Stimulated activated CD8-positive, alpha-beta memory T cell treated with anti-CD3 and anti-CD28 coated beads, Interleukin-12 subunit alpha, Interleukin-12 subunit beta, amount 100 ng/mL, for 24 hours (primary cell): ENCODE results near the gene SLC1A7.
"Not testable (repeated sequence)": the region's sequence is repeated elsewhere in the genome, so short reads cannot be mapped to it uniquely, and the experiment has no call there.

Source experiments
- DNase-seq: peaks from one replicate; pipeline ENCODE4 v3.0.0-alpha.2; 2020; ENCODE audit errors: extremely low read depth

Gene SLC1A7

GRCh38 chr1:53142226-53142853, at the start of gene SLC1A7:
Gene SLC1A7 (minus strand): TSS chr1:53142638. CDS start chr1:53142449, 189 bp downstream.
- no peak for DNase-seq

DNA sequence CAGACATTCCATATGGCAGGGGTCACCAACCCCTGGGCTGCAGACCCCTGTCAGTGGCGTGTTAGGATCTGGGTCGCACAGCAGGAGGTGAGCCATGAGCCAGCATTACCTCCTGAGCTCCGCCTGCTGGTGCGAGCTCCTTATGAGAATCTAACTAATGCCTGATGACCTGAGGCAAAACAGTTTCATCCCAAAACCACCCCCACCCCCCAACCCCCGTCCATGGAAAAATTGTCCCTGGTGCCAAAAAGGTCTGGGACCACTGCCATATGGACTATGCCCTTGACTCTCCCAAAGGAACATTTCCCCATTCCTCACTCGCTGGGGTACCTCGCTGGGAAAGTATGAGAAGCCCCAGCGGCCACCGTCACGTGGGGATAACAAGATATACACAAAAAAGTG, 47.8 kb upstream of the SLC1A7 start:
- no peak for DNase-seq

- DNase-seq, result no peak
These were observed 46.6 kb upstream of the SLC1A7 start for GRCh38 chr1:53189061-53189460.

- DNase-seq, result no peak
These were observed 45.7 kb upstream of the SLC1A7 start for GRCh38 chr1:53188099-53188498.

- no peak for DNase-seq
These were observed 45.0 kb upstream of the SLC1A7 start for GRCh38 chr1:53187401-53187800.

DNA sequence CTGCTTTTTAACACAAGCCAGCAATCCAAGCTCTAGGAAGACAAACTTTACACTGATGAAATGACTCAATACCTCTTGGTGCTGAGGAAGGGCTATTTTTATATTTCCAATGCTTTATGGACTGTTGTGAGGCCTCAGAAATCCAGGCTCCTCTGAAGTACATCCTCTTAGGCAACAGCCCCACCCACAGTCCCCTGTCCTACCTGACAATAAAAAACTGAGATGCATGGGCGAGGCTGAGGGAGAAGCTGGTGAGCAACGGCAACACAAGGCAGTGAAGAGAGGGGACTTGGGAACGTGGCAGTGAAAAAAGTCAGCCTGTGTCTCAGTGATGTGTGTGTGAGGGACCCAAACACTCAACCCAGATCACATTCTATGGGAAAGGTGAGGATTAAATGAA, 44.1 kb upstream of the SLC1A7 start:
- DNase-seq, result no peak

DNA sequence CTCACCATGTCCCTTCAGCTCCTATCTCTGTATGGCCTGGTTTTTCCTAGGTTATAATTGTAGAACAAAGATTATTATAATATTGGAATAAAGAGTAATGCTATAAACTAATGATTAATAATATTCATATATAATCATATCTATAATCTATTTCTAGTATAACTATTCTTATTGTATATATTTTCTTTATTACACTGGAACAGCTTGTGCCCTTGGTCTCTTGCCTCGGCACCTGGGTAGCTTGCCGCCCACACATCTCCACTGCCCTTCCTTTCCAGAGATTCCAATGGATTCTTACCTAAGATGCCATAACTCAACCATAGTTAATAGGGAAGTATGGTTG, 43.5 kb upstream of the SLC1A7 start:
- not testable (repeated sequence) for DNase-seq

- DNase-seq, result no peak
These were observed 40.9 kb upstream of the SLC1A7 start for GRCh38 chr1:53183095-53183990.

GRCh38 chr1:53182716-53183094, 40.3 kb upstream of the SLC1A7 start:
- DNase-seq, result no peak

GRCh38 chr1:53182111-53182593, 39.7 kb upstream of the SLC1A7 start:
- DNase-seq, result peak; percentile 55

DNA sequence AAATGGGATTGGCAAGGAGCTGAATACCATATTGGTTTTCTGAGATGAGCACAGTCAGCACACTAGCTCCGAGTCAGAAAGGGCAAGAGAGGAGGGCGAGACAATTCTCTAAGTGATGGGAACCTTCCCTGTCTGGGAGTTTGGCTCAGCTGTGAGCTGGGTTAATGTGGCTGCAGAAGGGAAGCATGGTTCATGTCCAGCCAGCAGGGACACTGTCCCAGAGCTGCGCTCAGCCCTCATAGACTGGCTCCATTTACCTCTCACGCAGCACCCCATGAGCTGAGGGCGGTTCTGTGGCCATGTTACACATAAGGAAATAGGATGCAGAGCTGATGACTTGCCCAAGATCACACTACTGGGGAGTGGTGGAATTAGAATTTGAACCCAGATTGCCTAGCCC, 38.5 kb upstream of the SLC1A7 start:
- no peak for DNase-seq

DNA sequence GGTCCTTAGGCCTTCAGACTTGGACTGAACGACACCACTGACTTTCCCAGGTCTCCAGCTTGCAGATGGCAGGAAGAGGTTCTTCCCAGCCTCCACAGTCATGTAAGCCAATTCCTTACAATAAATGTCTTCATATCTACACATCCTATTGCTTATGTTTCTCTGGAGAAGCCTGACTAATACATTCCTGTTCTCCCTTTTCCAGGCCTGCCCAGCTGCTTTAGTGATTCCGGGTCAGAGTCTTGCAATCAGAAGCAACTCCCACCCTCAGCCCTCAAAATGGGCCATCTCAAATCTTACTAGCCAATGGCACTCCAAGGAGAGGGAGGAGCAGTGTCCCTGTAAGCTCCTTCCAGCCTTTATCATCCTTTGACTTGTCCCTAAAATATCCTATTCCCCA, 37.8 kb upstream of the SLC1A7 start:
- DNase-seq, result no peak

GRCh38 chr1:53176452-53177208, 34.2 kb upstream of the SLC1A7 start:
- no peak for DNase-seq

DNA sequence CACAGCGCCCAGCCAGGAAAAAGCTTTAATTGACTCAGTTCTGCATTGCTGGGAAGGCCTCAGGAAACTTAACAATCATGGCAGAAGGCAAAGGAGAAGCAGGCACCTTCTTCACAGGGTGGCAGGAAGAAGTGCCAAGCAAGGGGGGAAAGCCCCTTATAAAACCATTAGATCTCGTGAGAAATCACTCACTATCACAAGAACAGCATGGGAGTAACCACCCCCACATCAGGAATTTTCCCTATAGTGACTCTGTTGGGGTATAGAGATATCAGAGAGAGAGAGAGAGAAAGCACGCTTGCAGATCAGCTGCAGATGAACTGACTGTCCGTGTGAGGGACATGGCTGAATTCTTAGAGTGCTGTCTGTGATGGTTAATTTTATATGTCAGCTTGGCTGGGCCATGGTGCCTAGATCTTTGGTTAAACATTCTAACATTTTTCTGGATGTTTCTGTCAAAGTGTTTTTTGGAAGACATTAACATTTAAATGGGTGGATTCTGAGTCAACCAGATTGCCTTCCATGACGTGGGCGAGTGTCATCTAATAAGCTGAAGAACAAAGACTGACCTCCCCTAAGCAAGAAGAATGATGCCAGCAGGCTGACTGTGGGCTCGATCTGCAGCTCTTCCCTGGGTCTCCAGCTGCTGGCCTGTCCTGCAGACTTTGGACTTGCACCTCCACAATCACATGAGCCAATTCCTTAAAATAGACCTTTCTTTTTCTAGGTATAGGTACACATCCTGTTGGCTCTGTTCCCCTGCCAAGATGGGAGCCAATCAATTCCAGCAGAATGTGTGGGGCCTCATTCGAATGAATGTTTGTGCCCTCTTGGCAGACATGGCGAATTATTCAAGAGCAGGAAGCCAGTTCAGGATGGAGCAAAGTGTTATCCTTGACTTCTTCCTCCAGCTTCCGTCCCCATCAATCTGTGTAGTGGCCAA, 32.8 kb upstream of the SLC1A7 start:
- DNase-seq, result no peak

GRCh38 chr1:53172426-53173128, 30.1 kb upstream of the SLC1A7 start:
- DNase-seq, result no peak

- DNase-seq, result no peak
These were observed 24.5 kb upstream of the SLC1A7 start for GRCh38 chr1:53166912-53167311.

DNA sequence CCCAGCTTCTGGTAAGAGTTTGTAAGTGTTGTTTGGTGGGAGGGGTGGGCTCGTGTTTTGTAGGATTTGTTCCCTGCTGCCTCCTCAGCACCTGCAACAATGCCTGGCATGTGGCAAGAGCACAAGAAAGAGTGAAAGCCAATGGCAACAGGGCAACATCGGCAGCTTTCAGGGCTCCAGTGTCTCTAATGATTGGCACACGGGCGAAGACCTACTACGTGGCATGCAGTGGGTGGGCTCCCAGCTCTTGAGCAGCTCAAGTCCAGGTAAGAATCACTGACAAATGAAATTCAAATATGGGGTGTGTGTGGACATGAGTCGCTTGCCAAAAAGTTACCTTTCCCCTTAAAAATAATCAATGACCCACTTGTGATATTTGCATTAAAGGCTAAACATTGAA, 23.9 kb upstream of the SLC1A7 start:
- no peak for DNase-seq

GRCh38 chr1:53165408-53165961, 23.0 kb upstream of the SLC1A7 start:
- no peak for DNase-seq

GRCh38 chr1:53163291-53163768, 20.9 kb upstream of the SLC1A7 start:
- DNase-seq, result no peak

DNA sequence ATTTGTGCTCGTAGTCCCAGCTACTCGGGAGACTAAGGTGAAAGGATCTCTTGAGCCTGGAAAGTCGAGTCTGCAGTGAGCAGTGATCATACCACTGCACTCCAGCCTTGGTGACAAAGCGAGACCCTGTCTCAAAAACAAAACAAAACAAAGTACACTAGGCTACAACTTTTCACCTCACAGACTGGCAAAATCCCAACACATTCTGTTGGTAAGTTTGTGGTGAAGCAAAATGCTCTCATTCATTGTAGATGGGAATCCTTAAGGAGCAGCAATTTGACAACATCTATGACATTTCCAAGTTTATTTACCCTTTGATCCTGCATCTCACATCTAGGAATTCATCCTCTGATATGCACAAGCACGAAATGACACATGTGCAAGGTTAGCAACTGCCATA, 20.2 kb upstream of the SLC1A7 start:
- DNase-seq, result no peak
